GM21526 (cell line): ENCODE data around the gene KRTAP21-2.
"Not testable (repeated sequence)": the region's sequence is repeated elsewhere in the genome, so short reads cannot be mapped to it uniquely, and the experiment has no call there.

Experiments used
- ATAC-seq: cut with Tn5 transposase; IDR thresholded peaks from one replicate; pipeline ENCODE4 v1.9.1; 2021; ENCODE audit warnings: moderate library complexity; ENCODE audit not compliant: unreplicated experiment, low FRiP score

Gene KRTAP21-2

GRCh38 chr21:30747159-30747558 is at the start of gene KRTAP21-2:
Gene KRTAP21-2 (minus strand): TSS chr21:30747259. CDS start chr21:30747202, 57 bp downstream.
- no peak for ATAC-seq

- ATAC-seq, result no peak
Observed at GRCh38 chr21:30793581-30794314, 46.7 kb upstream of the KRTAP21-2 start.

GRCh38 chr21:30779249-30779648 is 32.2 kb upstream of the KRTAP21-2 start:
- no peak for ATAC-seq

- no peak for ATAC-seq
Observed at GRCh38 chr21:30769724-30770431, 22.8 kb upstream of the KRTAP21-2 start.

GRCh38 chr21:30760776-30761175 is 13.7 kb upstream of the KRTAP21-2 start:
- ATAC-seq, result no peak

GRCh38 chr21:30758306-30758705 is 11.2 kb upstream of the KRTAP21-2 start:
- no peak for ATAC-seq

GRCh38 chr21:30755328-30755727 is 8.3 kb upstream of the KRTAP21-2 start, which contains the start of gene KRTAP21-1:
Gene KRTAP21-1 (minus strand): TSS chr21:30755428. CDS start chr21:30755378, 50 bp downstream.
- not testable (repeated sequence) for ATAC-seq

GRCh38 chr21:30740462-30740861 is 6.6 kb downstream of the KRTAP21-2 start:
- no peak for ATAC-seq

- no peak for ATAC-seq
Observed at GRCh38 chr21:30733026-30733425, 14.0 kb downstream of the KRTAP21-2 start.

- ATAC-seq, result no peak
Observed at GRCh38 chr21:30726726-30727125, 20.3 kb downstream of the KRTAP21-2 start.

GRCh38 chr21:30719401-30719800 is 27.7 kb downstream of the KRTAP21-2 start:
- no peak for ATAC-seq

GRCh38 chr21:30718239-30718909 is 28.7 kb downstream of the KRTAP21-2 start, which contains the start of gene KRTAP21-3:
Gene KRTAP21-3 (minus strand): TSS chr21:30718777. CDS start chr21:30718759, 18 bp downstream.
- ATAC-seq, result no peak

- no peak for ATAC-seq
Observed at GRCh38 chr21:30717105-30717504, 30.0 kb downstream of the KRTAP21-2 start.

- ATAC-seq, result no peak
Observed at GRCh38 chr21:30714946-30715345, 32.1 kb downstream of the KRTAP21-2 start.

GRCh38 chr21:30714456-30714855 is 32.6 kb downstream of the KRTAP21-2 start:
- ATAC-seq, result no peak

- ATAC-seq, result no peak
Observed at GRCh38 chr21:30713766-30714165, 33.3 kb downstream of the KRTAP21-2 start.

- ATAC-seq, result no peak
Observed at GRCh38 chr21:30710499-30710898, 36.6 kb downstream of the KRTAP21-2 start.

- no peak for ATAC-seq
Observed at GRCh38 chr21:30707409-30707808, 39.6 kb downstream of the KRTAP21-2 start.
